Astrocyte of the cerebellum (primary cell): ENCODE measurements around the gene SCRN3.
"Not testable (repeated sequence)": the region's sequence is repeated elsewhere in the genome, so short reads cannot be mapped to it uniquely, and the experiment has no call there.

ENCODE experiments used
- DNase-seq: peaks from one replicate; pipeline ENCODE4 v3.0.0-alpha.2; 2011; ENCODE audit warnings: low read depth
- H3K4me3 ChIP-seq: 2 replicates; pipeline ENCODE4 v1.5.1; 2011; ENCODE audit warnings: mild to moderate bottlenecking, low read depth, low read length, moderate library complexity
- in situ Hi-C: cut with HindIII; loops from 2 replicates; pipeline ENCODE4 v1.10.0; 2017; ENCODE audit warnings: low sequenced_read_pairs
- TF ChIP-seq, protein P1 (sequence below): IDR thresholded peaks from 2 replicates; pipeline ENCODE4 v1.5.1; 2012; ENCODE audit warnings: low read length, low read depth, moderate library complexity, mild to moderate bottlenecking; ENCODE audit errors: missing control alignments

SCRN3 gene

DNA sequence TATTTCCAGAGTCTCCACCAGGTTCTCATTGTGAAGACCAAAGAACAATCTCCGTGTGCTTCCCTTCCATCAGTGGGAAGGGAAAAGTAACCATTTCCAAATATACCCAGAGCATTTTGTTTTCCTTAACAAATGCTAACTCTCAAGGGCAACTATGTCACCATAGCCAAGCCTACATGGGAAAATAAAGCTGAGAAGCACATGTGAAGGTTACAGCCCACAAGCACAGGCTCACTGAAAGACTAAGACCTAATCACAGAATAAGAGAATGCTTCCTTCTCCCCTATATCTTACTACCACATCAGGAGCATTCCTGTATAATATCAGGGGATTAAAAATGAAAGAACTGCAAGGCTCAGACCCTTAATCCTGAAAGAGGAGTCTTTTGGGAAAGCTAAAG lies 32.6 kb upstream of the SCRN3 start:
- no peak overlapping the region for H3K4me3 ChIP-seq
- TF ChIP-seq, protein P1, sequence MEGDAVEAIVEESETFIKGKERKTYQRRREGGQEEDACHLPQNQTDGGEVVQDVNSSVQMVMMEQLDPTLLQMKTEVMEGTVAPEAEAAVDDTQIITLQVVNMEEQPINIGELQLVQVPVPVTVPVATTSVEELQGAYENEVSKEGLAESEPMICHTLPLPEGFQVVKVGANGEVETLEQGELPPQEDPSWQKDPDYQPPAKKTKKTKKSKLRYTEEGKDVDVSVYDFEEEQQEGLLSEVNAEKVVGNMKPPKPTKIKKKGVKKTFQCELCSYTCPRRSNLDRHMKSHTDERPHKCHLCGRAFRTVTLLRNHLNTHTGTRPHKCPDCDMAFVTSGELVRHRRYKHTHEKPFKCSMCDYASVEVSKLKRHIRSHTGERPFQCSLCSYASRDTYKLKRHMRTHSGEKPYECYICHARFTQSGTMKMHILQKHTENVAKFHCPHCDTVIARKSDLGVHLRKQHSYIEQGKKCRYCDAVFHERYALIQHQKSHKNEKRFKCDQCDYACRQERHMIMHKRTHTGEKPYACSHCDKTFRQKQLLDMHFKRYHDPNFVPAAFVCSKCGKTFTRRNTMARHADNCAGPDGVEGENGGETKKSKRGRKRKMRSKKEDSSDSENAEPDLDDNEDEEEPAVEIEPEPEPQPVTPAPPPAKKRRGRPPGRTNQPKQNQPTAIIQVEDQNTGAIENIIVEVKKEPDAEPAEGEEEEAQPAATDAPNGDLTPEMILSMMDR = no peak
- in situ Hi-C loops = no loop called here
- DNase-seq = no peak

DNA sequence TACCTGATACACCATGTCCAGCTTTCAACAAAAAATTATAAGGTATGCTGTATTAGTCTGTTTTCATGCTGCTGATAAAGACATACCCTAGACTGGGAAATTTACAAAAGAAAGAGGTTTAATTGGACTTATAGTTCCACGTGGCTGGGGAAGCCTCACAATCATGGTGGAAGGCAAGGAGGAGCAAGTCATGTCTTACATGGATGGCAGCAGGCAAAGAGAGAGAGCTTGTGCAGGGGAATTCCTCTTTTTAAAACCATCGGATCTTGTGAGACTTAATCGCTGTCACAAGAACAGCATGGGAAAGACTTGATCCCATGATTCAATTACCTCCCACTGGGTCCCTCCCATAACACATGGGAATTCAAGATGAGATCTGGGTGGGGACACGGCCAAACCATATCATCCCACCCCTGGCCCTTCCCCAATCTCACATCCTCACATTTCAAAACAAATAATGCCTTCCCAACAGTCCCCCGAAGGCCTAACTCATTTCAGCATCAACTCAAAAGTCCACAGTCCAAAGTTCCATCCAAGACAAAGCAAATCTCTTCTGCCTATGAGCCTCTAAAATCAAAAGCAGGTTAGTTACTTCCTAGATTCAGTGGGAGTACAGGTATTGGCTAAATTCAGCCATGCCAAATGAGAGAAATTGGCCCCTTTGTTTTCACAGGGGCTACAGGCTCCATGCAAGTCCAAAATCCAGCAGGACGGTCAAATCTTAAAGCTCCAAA lies 31.9 kb upstream of the SCRN3 start:
- in situ Hi-C loops, H3K4me3 ChIP-seq: not testable (repeated sequence)

DNA sequence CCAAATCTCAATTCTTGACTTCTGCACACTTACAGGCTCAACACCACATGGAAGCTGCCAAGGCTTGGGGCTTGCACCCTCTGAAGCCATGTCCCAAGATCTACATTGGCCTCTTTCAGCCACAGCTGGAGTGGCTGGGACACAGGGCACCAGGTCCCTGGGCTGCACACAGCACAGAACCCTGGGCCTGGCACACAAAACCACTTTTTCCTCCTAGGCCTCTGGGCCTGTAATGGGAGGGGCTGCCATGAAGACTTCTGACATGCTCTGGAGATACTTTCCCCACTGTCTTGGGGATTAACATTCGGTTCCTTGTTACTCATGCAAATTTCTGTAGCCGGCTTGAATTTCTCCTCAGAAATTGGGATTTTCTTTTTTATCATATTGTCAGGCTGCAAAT lies 30.9 kb upstream of the SCRN3 start:
- DNase-seq = no peak
- TF ChIP-seq, protein P1 = no peak
- no peak overlapping the region for H3K4me3 ChIP-seq
- in situ Hi-C loops = no loop called here

More for the DNA sequence above, 31.9 kb upstream of the SCRN3 start:
- not testable (repeated sequence) for DNase-seq

DNA sequence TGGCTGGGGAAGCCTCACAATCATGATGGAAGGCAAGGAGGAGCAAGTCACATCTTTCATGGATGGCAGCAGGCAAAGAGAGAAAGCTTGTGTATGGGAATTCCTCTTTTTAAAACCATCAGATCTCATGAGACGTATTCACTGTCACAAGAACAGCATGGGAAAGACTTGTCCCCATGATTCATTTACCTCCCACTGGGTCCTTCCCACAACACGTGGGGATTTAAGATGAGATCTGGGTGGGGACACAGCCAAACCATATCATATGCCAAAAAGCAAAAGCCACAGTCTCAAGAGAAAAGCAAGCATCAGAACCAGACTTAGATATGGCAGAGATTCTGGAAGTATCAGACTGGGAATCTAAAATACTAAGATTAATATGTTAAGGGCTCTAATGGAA lies 30.0 kb upstream of the SCRN3 start:
- DNase-seq = peak; percentile 70
- H3K4me3 ChIP-seq = no peak overlapping the region
- TF ChIP-seq, protein P1 = no peak
- in situ Hi-C loops = no loop called here

DNA sequence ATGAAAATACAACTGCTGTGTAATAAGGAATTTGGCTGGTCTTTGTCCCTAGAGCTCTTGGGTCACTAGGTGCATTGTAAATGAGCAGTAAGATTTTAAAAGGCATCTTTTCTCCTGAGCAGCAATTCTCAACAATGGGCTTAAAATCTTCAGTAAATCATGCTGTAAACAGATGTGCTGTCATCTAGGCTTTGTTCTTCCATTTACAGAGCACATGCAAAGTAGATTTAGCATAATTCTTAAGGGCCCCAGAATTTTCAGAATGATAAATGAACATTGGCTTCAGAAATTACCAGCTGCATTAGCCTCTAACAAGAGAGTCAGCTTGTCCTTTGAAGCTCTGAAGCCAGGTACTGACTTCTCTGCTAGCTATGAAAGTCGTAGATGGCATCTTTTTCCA lies 26.8 kb upstream of the SCRN3 start:
- in situ Hi-C loops = no loop called here
- no peak overlapping the region for H3K4me3 ChIP-seq
- no peak for DNase-seq
- TF ChIP-seq, protein P1 = no peak

DNA sequence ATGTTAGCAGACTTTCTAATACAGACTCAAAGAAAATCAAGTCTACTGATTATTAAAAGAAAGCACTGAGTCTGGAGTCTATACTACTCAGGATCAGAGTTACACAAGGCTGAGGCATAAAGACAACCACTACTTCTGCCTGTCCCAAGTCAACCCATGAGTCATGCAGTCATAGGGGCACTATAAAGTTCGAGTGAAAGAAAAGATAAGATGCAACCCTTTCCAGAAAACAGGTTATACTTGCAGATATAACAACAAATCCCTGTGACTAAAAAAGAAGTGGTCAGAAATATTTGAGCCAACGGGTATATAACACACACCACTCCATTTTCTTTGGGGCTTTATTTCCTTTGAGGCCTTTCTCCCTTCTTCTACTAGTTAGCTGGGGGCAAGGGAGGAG lies 18.6 kb upstream of the SCRN3 start:
- no peak for DNase-seq
- in situ Hi-C loops = no loop called here
- TF ChIP-seq, protein P1 = no peak
- H3K4me3 ChIP-seq = no peak overlapping the region

DNA sequence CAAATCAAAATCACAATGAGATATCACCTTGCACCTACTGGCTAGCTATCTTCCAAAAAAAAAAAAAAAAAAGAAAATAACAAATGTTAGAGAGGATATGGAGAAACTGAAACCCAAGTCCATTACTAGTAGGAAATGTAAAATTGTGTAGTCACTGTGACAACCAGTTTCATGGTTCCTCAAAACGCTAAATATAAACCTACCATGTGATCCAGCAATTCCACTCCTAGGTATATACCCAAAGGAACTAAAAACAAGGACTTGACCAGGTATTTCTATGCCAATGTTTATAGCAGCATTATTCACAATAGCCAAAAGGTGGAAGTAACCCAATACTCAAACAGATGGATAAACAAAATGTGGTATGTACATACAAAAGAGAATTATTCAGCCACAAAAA lies 11.7 kb upstream of the SCRN3 start:
- TF ChIP-seq, protein P1 = no peak

More for the DNA sequence above, 11.7 kb upstream of the SCRN3 start:
- DNase-seq = no peak
- in situ Hi-C loops = no loop called here
- H3K4me3 ChIP-seq = no peak overlapping the region
